NCI-H1092 treated with DMSO at 0.1 percent for 48 hours (cell line): ENCODE data around the gene ANKRD40CL.

Experiments used
- DNase-seq: peaks from one replicate; lab custom pipeline; 2025; lab: John Stamatoyannopoulos, UW

Gene ANKRD40CL

GRCh38 chr17:50787106-50787505 is 19.8 kb upstream of the ANKRD40CL start:
- no peak for DNase-seq

GRCh38 chr17:50785946-50786570 is 18.7 kb upstream of the ANKRD40CL start:
- DNase-seq: peak; percentile 16

GRCh38 chr17:50785126-50785525 is 17.8 kb upstream of the ANKRD40CL start:
- no peak for DNase-seq

- no peak for DNase-seq
Observed at GRCh38 chr17:50783905-50784304, 16.6 kb upstream of the ANKRD40CL start.

DNA sequence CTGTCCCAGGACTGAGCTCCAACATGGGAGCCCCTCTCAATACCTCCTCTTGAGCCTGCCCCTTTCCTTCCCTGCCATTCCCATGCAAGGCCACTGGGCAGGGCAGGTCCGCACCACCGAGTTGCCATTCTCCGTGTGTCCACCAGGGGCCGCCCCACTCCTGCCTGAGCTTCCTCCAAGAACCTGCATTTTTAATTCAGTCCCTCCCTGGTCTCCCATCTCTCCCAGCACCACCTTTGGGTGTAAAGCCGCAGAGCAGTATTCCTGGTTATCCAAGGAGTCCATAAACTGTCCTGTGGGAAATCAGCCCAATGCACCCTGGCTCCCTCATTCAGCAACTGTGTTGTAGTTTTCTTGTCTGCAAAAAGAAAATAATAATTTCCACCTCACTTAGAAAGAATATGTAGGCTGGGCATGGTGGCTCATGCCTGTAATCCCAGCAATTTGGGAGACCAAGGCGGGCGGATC is 15.9 kb upstream of the ANKRD40CL start:
- DNase-seq: peak; percentile 83

- DNase-seq: no peak
Observed at GRCh38 chr17:50781167-50781566, 13.8 kb upstream of the ANKRD40CL start.

GRCh38 chr17:50779747-50780353 is 12.5 kb upstream of the ANKRD40CL start:
- no peak for DNase-seq

- DNase-seq: no peak
Observed at GRCh38 chr17:50778988-50779387, 11.7 kb upstream of the ANKRD40CL start.

- no peak for DNase-seq
Observed at GRCh38 chr17:50778471-50778870, 11.2 kb upstream of the ANKRD40CL start.

GRCh38 chr17:50775926-50776325 is 8.6 kb upstream of the ANKRD40CL start:
- DNase-seq: no peak

DNA sequence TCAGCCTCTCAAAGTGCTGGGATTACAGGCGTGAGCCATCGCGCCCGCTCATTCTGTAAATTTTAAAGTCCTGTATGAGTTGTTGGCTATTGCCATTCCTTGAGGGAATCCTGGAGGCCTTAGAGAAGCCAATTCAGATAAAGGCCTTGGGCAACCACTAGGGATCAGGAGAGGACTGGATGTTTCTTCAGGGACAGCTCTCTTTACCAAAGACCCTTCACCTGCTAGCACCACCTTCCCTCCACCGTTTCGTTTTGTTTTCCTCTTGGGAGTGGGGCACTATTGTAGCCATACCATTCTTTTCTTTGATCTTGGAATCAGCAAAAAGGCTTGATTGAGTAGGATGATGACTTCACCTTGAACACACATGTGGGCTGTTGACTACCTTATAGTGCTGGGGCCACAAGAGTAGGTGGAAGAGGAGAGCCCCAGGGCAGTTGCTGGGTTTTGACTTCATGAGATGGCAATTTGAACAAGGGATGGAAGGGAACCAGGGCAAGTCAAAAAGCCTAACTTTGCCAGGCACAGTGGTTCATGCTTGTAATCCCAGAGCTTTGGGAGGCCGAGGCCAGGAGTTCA is 7.0 kb upstream of the ANKRD40CL start:
- no peak for DNase-seq

DNA sequence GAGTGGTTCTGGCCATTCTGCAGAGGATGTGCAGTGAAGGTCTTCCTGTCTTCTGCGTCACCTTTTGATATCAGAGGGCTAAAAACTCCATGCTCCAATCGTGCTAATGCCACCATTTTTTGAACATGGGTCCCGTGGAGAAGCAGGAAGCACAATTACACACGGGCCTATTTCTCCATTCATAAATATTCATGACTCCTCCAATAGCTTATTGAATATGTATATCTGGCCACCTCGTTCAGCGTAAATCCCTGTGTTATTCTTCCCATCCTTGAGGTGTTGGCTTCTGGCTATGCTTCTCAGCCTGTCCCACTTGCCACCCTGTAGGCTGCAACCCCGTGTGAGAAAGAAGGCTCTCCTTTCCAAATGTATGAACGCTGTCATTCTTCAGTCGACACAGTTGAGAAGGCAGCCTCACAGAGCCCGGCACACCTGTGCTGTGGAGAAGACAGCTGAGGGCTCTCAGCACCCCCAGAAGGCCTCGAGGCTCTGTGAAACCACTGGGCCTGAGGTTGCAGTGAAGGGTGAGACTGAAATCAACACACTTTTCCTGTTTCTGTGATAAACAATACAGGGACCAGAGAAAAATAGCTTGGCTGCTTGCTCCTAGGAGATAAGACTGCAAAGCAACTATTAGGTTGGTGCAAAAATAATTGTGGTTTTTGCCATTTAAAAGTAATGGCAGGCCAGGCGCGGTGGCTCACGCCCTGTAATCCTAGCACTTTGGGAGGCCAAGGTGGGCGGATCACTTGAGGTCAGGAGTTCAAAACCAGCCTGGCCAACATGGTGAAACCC is 4.9 kb upstream of the ANKRD40CL start:
- DNase-seq: no peak

DNA sequence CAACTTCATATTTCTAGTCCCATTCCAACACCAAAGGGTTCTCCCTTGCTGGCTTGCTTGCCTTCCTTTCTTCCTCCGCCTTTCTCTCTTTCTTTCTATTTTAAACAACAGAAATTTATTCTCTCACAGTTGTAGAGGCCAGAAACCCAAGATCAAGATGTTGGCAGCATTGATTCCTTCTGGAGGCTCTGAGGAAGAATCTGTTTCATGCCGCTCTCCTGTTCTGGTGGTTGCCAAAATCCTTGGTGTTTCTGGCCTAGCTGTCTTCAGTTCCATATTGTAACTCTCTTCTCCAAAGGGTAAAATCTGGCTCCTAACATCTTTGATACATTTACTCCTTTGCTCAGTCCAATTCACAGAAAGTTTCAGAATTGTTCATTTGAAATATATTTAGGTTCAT is 3.0 kb upstream of the ANKRD40CL start:
- no peak for DNase-seq

DNA sequence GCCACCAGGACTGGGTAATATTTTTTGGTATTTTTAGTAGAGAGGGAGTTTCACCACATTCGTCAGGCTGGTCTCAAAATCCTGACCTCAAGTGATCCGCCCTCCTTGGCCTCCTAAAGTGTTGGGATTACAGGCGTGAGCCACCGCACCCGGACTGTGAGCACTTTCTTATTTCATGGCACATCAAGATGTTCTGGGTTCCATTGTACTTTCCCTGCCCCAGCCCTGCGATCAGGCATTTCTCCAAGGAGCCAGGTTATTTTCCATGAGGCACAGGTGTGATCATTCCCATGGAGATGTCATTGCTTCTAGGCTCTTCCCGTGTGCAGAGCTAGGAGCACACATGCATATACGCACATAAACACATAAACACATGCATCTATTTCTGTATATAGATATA is 2.6 kb upstream of the ANKRD40CL start:
- no peak for DNase-seq

DNA sequence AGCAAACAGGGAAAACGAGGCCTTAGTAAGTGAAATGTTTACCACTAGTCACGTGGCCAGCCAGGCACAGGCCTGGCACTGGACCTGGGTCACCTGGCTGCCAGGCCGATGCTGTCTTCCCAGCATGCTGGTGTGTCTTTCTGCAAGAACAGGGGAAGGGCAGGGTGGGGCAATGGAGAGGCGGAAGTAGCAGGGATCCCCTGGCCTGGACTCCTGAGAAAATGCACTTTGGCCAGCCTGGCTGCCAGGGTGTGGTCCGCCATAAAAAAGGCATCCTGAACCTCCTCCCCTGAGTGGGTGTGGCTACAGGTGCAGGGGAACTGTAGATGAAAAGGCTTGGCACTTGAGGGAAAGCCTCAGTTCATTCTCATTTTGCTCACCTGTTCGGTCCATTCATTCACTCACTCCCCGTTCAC is 1.0 kb upstream of the ANKRD40CL start:
- no peak for DNase-seq

DNA sequence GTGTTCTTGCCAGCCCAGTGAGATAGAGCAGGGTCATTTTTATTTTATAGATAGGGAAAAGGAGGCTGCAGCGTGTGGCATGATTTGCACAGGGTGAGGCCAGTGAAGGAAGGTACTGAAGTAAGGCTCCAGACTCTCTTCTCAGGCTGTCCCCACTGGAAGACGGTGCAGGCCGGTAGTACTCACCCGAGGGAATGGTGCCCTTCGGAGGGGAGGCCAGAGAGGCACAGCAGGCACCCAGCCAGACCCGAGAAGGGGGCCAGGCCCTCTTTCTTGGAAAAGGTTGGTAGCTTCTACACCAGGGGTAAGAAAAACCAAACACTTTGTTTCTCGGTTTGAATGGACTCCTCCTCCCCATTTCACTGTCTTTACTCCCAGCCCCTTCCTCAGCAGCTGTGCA is 288 bp downstream of the ANKRD40CL start:
- no peak for DNase-seq

- DNase-seq: no peak
Observed at GRCh38 chr17:50766222-50767023, 895 bp downstream of the ANKRD40CL start.

DNA sequence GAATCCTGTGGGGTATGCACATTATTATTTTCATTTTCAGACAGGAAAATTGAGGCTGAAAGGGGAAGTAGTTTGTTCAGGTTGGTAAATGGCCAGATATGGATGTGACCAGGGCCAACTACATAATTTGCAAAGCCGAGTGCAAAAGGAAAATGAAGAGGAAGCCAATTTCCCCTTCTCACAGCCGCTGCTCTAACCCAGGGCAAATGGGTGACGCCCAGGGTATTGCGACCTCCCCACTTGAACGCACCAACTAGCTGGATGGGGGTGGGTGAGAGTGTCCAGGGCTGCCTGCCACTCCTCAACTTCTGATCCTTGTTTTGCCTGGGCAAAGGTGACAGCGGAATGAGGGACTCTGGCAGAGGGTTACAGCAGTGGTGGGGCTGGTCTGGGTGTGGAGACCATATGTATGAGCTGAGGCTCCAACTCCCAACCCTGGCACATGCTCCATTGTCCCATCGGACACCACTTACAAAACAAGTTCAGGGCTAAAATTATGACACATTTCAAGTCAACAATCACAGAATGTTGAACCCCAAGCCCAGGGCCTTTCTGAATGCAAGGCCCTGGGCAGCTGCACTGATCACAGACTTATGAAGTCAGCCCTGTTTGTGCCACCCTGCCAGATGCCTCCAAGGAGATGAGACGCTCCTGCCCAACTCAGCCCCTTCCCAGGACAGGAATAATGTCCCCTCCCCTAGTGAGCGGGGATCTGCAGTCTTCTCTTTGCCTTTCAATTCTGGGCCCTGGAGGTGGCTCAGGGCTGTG is 1.7 kb downstream of the ANKRD40CL start:
- DNase-seq: no peak

GRCh38 chr17:50764734-50765149 is 2.6 kb downstream of the ANKRD40CL start:
- DNase-seq: no peak

- DNase-seq: no peak
Observed at GRCh38 chr17:50763716-50764475, 3.4 kb downstream of the ANKRD40CL start.
